Measurements from ENCODE around the gene NRXN2. TPM values are rescaled to one million over a fixed set of nuclear protein-coding genes. Genes with fewer than 3 reads are reported as not detected.
A peak's percentile ranks its signal among the peaks of the same experiment; 100 is the strongest.

Gene NRXN2
- total and polyA plus RNA-seq, 2 of the 13 experiments (the other 11 are each of a cell fraction or from before 2014, with no cell fraction given), result not detected

GRCh38 chr11:64619196-64619595, 103.8 kb downstream of the NRXN2 start:
- in situ Hi-C loops (cut with HindIII; ENCODE audit: extremely low pct_ligation_motif_present, low pct_unique_long_range_greater_than_20kb) (no loop called here), intact Hi-C loops (cut with micrococcal nuclease; ENCODE audit: unreplicated experiment) (no loop called here)
- H3K9me3 ChIP-seq (ENCODE audit: low read length), result no peaks in the 10 kb centered on the region
- H3K79me2 ChIP-seq (ENCODE audit: insufficient read depth, low read length), result no peaks in the 10 kb centered on the region
- BruUV-seq (replicated peaks), result no TSS peak
- CTCF ChIA-PET (ENCODE audit: low intra/inter-chr PET ratio, low total read pairs), result no interaction called here
- H3K36me3 ChIP-seq (replicated peaks in 1 of 2; ENCODE audit: control insufficient read depth in 1 of 2, insufficient read depth in 2 of 2, low read length in 2 of 2), result no peaks in the 10 kb centered on the region
- no peak for ATAC-seq
- peaks cover 17% of the 10 kb centered on the region for H3K4me1 ChIP-seq (ENCODE audit: insufficient read depth, low read length)
- FAIRE-seq, result no peak
- DNase-seq (ENCODE audit: low spot score), result no peak
- H3K4me2 ChIP-seq (ENCODE audit: low read depth, low read length), result peak overlapping the region; percentile 42; the same call in 1 of the 2 replicates
- 35% methylated on average over 4 of the region's 4 CpGs for WGBS (ENCODE audit: low lambda C conversion rate)
- no peaks in the 10 kb centered on the region for H4K20me1 ChIP-seq (ENCODE audit: insufficient read depth, low read length)
- no peak overlapping the region for H2AFZ ChIP-seq (ENCODE audit: low read length)
- no peak overlapping the region for H3K27ac ChIP-seq (ENCODE audit: extremely low read length, insufficient read depth, low read length)
- TF ChIP-seq SNAPC4 (CRISPR knock-in tag; IDR thresholded peaks at IDR 0.05), result no peak
- no peak for TF ChIP-seq PHF21A (CRISPR knock-in tag; IDR thresholded peaks at IDR 0.05)
- TF ChIP-seq ZNF652 (CRISPR knock-in tag; IDR thresholded peaks at IDR 0.05; ENCODE audit: borderline replicate concordance, low read depth), result no peak
- POLR2A ChIA-PET, result no interaction called here
- peaks cover 0 to 17% of the 10 kb centered on the region in 2 experiments; a peak in 3 of 5 replicates for H3K27me3 ChIP-seq (ENCODE audit: control insufficient read depth in 1 of 2, insufficient read depth in 2 of 2, low read length in 2 of 2)
- H3K9ac ChIP-seq (ENCODE audit: insufficient read depth, low read depth, low read length), result 0 out of 2 replicates have a peak overlapping the region, but pooled peaks have one; percentile 21
- peak overlapping the region in 2 of 3 experiments; percentile 3 to 39; a peak in 1 of 6 replicates for H3K4me3 ChIP-seq (replicated peaks in 1 of 3; ENCODE audit: insufficient read depth in 1 of 3, low read depth in 2 of 3, low read length in 3 of 3)

GRCh38 chr11:64616817-64617216, 106.2 kb downstream of the NRXN2 start:
- no peaks in the 10 kb centered on the region for H4K20me1 ChIP-seq (ENCODE audit: insufficient read depth, low read length)
- H3K4me1 ChIP-seq (ENCODE audit: insufficient read depth, low read length), result peaks cover 17% of the 10 kb centered on the region
- ChIA-PET CTCF (ENCODE audit: low intra/inter-chr PET ratio, low total read pairs) (no interaction called here), POLR2A (no interaction called here)
- peaks cover 0 to 17% of the 10 kb centered on the region in 2 experiments; a peak in 2 of 5 replicates for H3K27me3 ChIP-seq (ENCODE audit: control insufficient read depth in 1 of 2, insufficient read depth in 2 of 2, low read length in 2 of 2)
- FAIRE-seq, result no peak
- H3K79me2 ChIP-seq (ENCODE audit: insufficient read depth, low read length), result no peaks in the 10 kb centered on the region
- no TSS peak for BruUV-seq (replicated peaks)
- H3K4me3 ChIP-seq (replicated peaks in 1 of 3; ENCODE audit: insufficient read depth in 1 of 3, low read depth in 2 of 3, low read length in 3 of 3), result no peak overlapping the region
- no peak overlapping the region for H2AFZ ChIP-seq (ENCODE audit: low read length)
- no peaks in the 10 kb centered on the region for H3K9me3 ChIP-seq (ENCODE audit: low read length)
- 20% methylated on average over 2 of the region's 3 CpGs for WGBS (ENCODE audit: low lambda C conversion rate)
- DNase-seq (ENCODE audit: low spot score), result no peak
- H3K36me3 ChIP-seq (replicated peaks in 1 of 2; ENCODE audit: control insufficient read depth in 1 of 2, insufficient read depth in 2 of 2, low read length in 2 of 2), result no peaks in the 10 kb centered on the region
- TF ChIP-seq ZNF354B (CRISPR knock-in tag; IDR thresholded peaks at IDR 0.05) (no peak), ZNF781 (CRISPR knock-in tag; IDR thresholded peaks at IDR 0.05; ENCODE audit: borderline replicate concordance, not compliant biosample characterization) (no peak), SP4 (CRISPR knock-in tag; IDR thresholded peaks at IDR 0.05) (no peak), ZBTB25 (CRISPR knock-in tag; IDR thresholded peaks at IDR 0.05) (no peak)
- TF ChIP-seq, protein P1, sequence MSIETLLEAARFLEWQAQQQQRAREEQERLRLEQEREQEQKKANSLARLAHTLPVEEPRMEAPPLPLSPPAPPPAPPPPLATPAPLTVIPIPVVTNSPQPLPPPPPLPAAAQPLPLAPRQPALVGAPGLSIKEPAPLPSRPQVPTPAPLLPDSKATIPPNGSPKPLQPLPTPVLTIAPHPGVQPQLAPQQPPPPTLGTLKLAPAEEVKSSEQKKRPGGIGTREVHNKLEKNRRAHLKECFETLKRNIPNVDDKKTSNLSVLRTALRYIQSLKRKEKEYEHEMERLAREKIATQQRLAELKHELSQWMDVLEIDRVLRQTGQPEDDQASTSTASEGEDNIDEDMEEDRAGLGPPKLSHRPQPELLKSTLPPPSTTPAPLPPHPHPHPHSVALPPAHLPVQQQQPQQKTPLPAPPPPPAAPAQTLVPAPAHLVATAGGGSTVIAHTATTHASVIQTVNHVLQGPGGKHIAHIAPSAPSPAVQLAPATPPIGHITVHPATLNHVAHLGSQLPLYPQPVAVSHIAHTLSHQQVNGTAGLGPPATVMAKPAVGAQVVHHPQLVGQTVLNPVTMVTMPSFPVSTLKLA (IDR thresholded peaks at IDR 0.05), result peak; percentile 77
- ATAC-seq, result no peak
- in situ Hi-C loops (cut with HindIII; ENCODE audit: extremely low pct_ligation_motif_present, low pct_unique_long_range_greater_than_20kb), result no loop called here
- intact Hi-C loops (cut with micrococcal nuclease; ENCODE audit: unreplicated experiment), result no loop called here
- H3K27ac ChIP-seq (ENCODE audit: extremely low read length, insufficient read depth, low read length), result no peak overlapping the region
- no peak overlapping the region for H3K9ac ChIP-seq (ENCODE audit: insufficient read depth, low read depth, low read length)
- H3K4me2 ChIP-seq (ENCODE audit: low read depth, low read length), result no peak overlapping the region
